H9 (cell line): Measurements from ENCODE around the gene GPHN. TPM values are rescaled to one million over a fixed set of nuclear protein-coding genes. Genes with fewer than 3 reads are reported as not detected.

Experiments
- DNase-seq: peaks from one replicate; pipeline ENCODE4 v3.0.0-alpha.2; 2017
- H2AFZ ChIP-seq: one replicate; pipeline ENCODE4 v1.6.1; 2013; ENCODE audit warnings: mild to moderate bottlenecking, low read length, control low read depth, moderate library complexity
- H2AK5ac ChIP-seq: 2 replicates; pipeline ENCODE4 v1.6.1; 2013; ENCODE audit warnings: low read length, control low read depth, mixed read lengths; ENCODE audit not compliant: insufficient read length
- H2BK120ac ChIP-seq: one replicate; pipeline ENCODE4 v1.6.1; 2013; ENCODE audit warnings: low read depth, mild to moderate bottlenecking, low read length, control low read depth, inconsistent platforms; ENCODE audit not compliant: poor library complexity, severe bottlenecking
- H2BK12ac ChIP-seq: 2 replicates; pipeline ENCODE4 v1.6.1; 2013; ENCODE audit warnings: low read length, control low read depth, mixed read lengths, low read depth; ENCODE audit not compliant: insufficient read length
- H2BK15ac ChIP-seq: 2 replicates; pipeline ENCODE4 v1.6.1; 2013; ENCODE audit warnings: low read depth, low read length, control low read depth
- H2BK20ac ChIP-seq: one replicate; pipeline ENCODE4 v1.6.1; 2013; ENCODE audit warnings: low read depth, mild to moderate bottlenecking, low read length, control low read depth, inconsistent platforms; ENCODE audit not compliant: poor library complexity, severe bottlenecking
- H2BK5ac ChIP-seq: 2 replicates; pipeline ENCODE4 v1.6.1; 2013; ENCODE audit warnings: low read length, control low read depth, mixed read lengths; ENCODE audit not compliant: insufficient read length
- H3K14ac ChIP-seq: 2 replicates; pipeline ENCODE4 v1.6.1; 2013; ENCODE audit warnings: low read length, control low read depth; ENCODE audit not compliant: insufficient read depth
- H3K18ac ChIP-seq: 2 replicates; pipeline ENCODE4 v1.6.1; 2013; ENCODE audit warnings: low read depth, mild to moderate bottlenecking, mixed read lengths, low read length, control low read depth; ENCODE audit not compliant: insufficient read length
- H3K23ac ChIP-seq: 2 replicates; pipeline ENCODE4 v1.6.1; 2013; ENCODE audit warnings: low read length, control low read depth, mixed read lengths, low read depth; ENCODE audit not compliant: insufficient read length
- H3K23me2 ChIP-seq: 2 replicates; pipeline ENCODE4 v1.6.1; 2013; ENCODE audit warnings: low read depth, mild to moderate bottlenecking, mixed read lengths, low read length, control low read depth; ENCODE audit not compliant: insufficient read length, poor library complexity, severe bottlenecking
- H3K27ac ChIP-seq: 2 replicates; pipeline ENCODE4 v1.5.1; 2013; ENCODE audit warnings: low read length, control low read depth, mixed read lengths, low read depth; ENCODE audit not compliant: insufficient read length
- H3K27me3 ChIP-seq: 2 replicates; pipeline ENCODE4 v1.6.1; 2013; ENCODE audit warnings: low read length, control low read depth, inconsistent platforms; ENCODE audit not compliant: insufficient read depth
- H3K4ac ChIP-seq: 2 replicates; pipeline ENCODE4 v1.6.1; 2013; ENCODE audit warnings: low read depth, mild to moderate bottlenecking, control low read depth, inconsistent platforms, low read length, moderate library complexity
- H3K4me1 ChIP-seq: 2 replicates; pipeline ENCODE4 v1.6.1; 2013; ENCODE audit warnings: low read length, control low read depth, inconsistent platforms; ENCODE audit not compliant: insufficient read depth
- H3K4me2 ChIP-seq: 2 replicates; pipeline ENCODE4 v1.6.1; 2013; ENCODE audit warnings: low read length, control low read depth, mixed read lengths; ENCODE audit not compliant: insufficient read length, insufficient read depth
- H3K56ac ChIP-seq: 2 replicates; pipeline ENCODE4 v1.6.1; 2013; ENCODE audit warnings: low read depth, mild to moderate bottlenecking, mixed read lengths, low read length, control low read depth; ENCODE audit not compliant: insufficient read length
- H3K79me1 ChIP-seq: 2 replicates; pipeline ENCODE4 v1.6.1; 2013; ENCODE audit warnings: low read depth, mild to moderate bottlenecking, moderate library complexity, low read length, control low read depth, inconsistent platforms; ENCODE audit not compliant: insufficient read depth, poor library complexity, severe bottlenecking
- H3K79me2 ChIP-seq: 2 replicates; pipeline ENCODE4 v1.6.1; 2013; ENCODE audit warnings: low read length, control low read depth, inconsistent platforms; ENCODE audit not compliant: insufficient read depth
- H3K9ac ChIP-seq: 2 replicates; pipeline ENCODE4 v1.6.1; 2013; ENCODE audit warnings: low read length, control low read depth, mixed read lengths; ENCODE audit not compliant: insufficient read length; ENCODE audit errors: extremely low read depth
- H3K9me3 ChIP-seq: one replicate; pipeline ENCODE4 v1.6.1; 2013; ENCODE audit warnings: low read depth, low read length, inconsistent platforms; ENCODE audit not compliant: control insufficient read depth
- H3T11ph ChIP-seq: one replicate; pipeline ENCODE4 v1.6.1; 2013; ENCODE audit warnings: mild to moderate bottlenecking, low read length, control low read depth, inconsistent platforms
- H4K20me1 ChIP-seq: one replicate; pipeline ENCODE4 v1.6.1; 2013; ENCODE audit not compliant: control insufficient read depth, insufficient read length, insufficient read depth
- H4K5ac ChIP-seq: 2 replicates; pipeline ENCODE4 v1.6.1; 2013; ENCODE audit warnings: low read depth, mild to moderate bottlenecking, mixed read lengths, low read length, control low read depth; ENCODE audit not compliant: insufficient read length
- H4K8ac ChIP-seq: replicated peaks from 2 replicates; pipeline ENCODE4 v1.6.1; 2013; ENCODE audit warnings: low read length, control low read depth, mixed read lengths, low read depth; ENCODE audit not compliant: insufficient read length
- H4K91ac ChIP-seq: 2 replicates; pipeline ENCODE4 v1.6.1; 2013; ENCODE audit warnings: low read depth, mild to moderate bottlenecking, moderate library complexity, mixed read lengths, low read length, control low read depth; ENCODE audit not compliant: insufficient read length
- H3K27ac Mint-ChIP-seq, 3 experiments: 2 replicates in 2 of 3; 3 replicates in 1 of 3; pipeline ENCODE4 v1.8.0; 2020 to 2021; ENCODE audit warnings: mixed read lengths in 3 of 3, mild to moderate bottlenecking in 1 of 3, moderate library complexity in 1 of 3
- H3K27me3 Mint-ChIP-seq: 2 replicates; pipeline ENCODE4 v1.8.0; 2021; ENCODE audit warnings: low read depth, mild to moderate bottlenecking, moderate library complexity, mixed read lengths
- H3K36me3 Mint-ChIP-seq, 3 experiments: 2 replicates in 2 of 3; 3 replicates in 1 of 3; pipeline ENCODE4 v1.8.0; 2020 to 2021; ENCODE audit warnings: low read depth in 3 of 3, mixed read lengths in 3 of 3; ENCODE audit not compliant: insufficient read depth in 1 of 3
- H3K4me1 Mint-ChIP-seq, 2 experiments: 2 replicates each; pipeline ENCODE4 v1.8.0; 2020; ENCODE audit warnings: mixed read lengths in 2 of 2
- H3K4me3 Mint-ChIP-seq, 2 experiments: 2 replicates in 1 of 2; 3 replicates in 1 of 2; pipeline ENCODE4 v1.8.0; 2020 to 2021; ENCODE audit warnings: mild to moderate bottlenecking in 2 of 2, mixed read lengths in 2 of 2, moderate library complexity in 1 of 2
- H3K9me3 Mint-ChIP-seq, 2 experiments: 2 replicates in 1 of 2; 3 replicates in 1 of 2; pipeline ENCODE4 v1.8.0; 2020; ENCODE audit warnings: mild to moderate bottlenecking in 2 of 2, mixed read lengths in 2 of 2, moderate library complexity in 1 of 2
- WGBS: extraction: QIAGEN DNeasy Blood & Tissue Kit; methylation state at CpG from one replicate; pipeline ENCODE4 v1.1.7; 2013; ENCODE audit warnings: missing lambda C conversion rate, low lambda C conversion rate, mixed read lengths; ENCODE audit not compliant: insufficient read length; ENCODE audit errors: extremely low coverage; 5-methylcytosine and 5-hydroxymethylcytosine counted together
- total RNA-seq: library from RNA; stranded (reverse); gene quantifications from 2 replicates; pipeline ENCODE4 v1.2.1, GENCODE V29; 2021
- TF ChIP-seq, protein P1 (sequence below): fragments of 200-600 bp; sonication (generic); conservative IDR thresholded peaks from 3 replicates; pipeline ENCODE4 v1.8.0; 2021; ENCODE audit warnings: antibody characterized with exemption, mild to moderate bottlenecking

Gene GPHN
- total RNA-seq, 1 experiment from 2014 or later: 16.1 TPM

DNA sequence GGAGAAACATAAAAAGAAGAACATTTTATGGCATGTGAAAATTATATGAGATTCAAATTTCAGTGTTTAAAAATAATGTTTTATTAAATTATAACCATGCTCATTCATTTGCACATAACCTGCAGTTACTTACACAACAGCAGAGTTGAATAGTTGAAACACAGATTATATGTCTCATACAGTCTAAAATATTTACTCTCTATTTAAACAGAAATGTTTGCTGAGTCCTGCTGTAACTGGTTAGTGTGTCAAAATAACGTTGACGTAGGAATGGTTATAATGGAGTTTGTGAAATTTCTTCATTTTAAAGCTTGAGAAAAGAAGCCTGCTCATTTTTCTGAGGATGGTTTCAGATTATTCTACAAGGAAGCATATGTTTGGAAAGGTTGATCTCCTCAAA lies 484.8 kb downstream of the GPHN start:
- Histone ChIP-seq H2AFZ (no peak overlapping the region), H3K23ac (no peak overlapping the region), H3K9ac (no peak overlapping the region), H3K14ac (no peak overlapping the region), H2AK5ac (no peak overlapping the region), H3K79me1 (no peaks in the 10 kb centered on the region), H3K79me2 (no peaks in the 10 kb centered on the region), H2BK5ac (no peak overlapping the region), H3K23me2 (no peaks in the 10 kb centered on the region), H4K5ac (no peak overlapping the region), H2BK12ac (no peak overlapping the region), H2BK20ac (no peak overlapping the region), H2BK15ac (no peak overlapping the region), H3K9me3 (no peaks in the 10 kb centered on the region), H3K18ac (no peak overlapping the region), H4K8ac (no peak overlapping the region), H3K4me1 (no peaks in the 10 kb centered on the region), H3K27ac (no peak overlapping the region), H3K27me3 (no peaks in the 10 kb centered on the region), H3K56ac (no peak overlapping the region), H3K4me2 (no peak overlapping the region), H3K4ac (no peak overlapping the region), H4K91ac (no peak overlapping the region), H3T11ph (no peak overlapping the region), H4K20me1 (no peaks in the 10 kb centered on the region), H2BK120ac (no peak overlapping the region)
- 100% methylated on average over 2 of the region's 2 CpGs for WGBS
- H3K27ac Mint-ChIP-seq: no peak overlapping the region
- no peaks in the 10 kb centered on the region for H3K9me3 Mint-ChIP-seq
- TF ChIP-seq, protein P1, sequence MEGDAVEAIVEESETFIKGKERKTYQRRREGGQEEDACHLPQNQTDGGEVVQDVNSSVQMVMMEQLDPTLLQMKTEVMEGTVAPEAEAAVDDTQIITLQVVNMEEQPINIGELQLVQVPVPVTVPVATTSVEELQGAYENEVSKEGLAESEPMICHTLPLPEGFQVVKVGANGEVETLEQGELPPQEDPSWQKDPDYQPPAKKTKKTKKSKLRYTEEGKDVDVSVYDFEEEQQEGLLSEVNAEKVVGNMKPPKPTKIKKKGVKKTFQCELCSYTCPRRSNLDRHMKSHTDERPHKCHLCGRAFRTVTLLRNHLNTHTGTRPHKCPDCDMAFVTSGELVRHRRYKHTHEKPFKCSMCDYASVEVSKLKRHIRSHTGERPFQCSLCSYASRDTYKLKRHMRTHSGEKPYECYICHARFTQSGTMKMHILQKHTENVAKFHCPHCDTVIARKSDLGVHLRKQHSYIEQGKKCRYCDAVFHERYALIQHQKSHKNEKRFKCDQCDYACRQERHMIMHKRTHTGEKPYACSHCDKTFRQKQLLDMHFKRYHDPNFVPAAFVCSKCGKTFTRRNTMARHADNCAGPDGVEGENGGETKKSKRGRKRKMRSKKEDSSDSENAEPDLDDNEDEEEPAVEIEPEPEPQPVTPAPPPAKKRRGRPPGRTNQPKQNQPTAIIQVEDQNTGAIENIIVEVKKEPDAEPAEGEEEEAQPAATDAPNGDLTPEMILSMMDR: no peak
- H3K27me3 Mint-ChIP-seq: no peaks in the 10 kb centered on the region
- DNase-seq: no peak
- no peak overlapping the region for H3K4me3 Mint-ChIP-seq
- no peaks in the 10 kb centered on the region for H3K36me3 Mint-ChIP-seq
- no peaks in the 10 kb centered on the region for H3K4me1 Mint-ChIP-seq
